Hematopoietic multipotent progenitor cell treated with erythropoietin and hydrocortisone succinate and interleukin-3 and kit ligand, for 4 days (in vitro differentiated cells): ENCODE data around the gene KYAT1.
"Not testable (repeated sequence)": the region's sequence is repeated elsewhere in the genome, so short reads cannot be mapped to it uniquely, and the experiment has no call there.

Experiments
- DNase-seq: peaks from one replicate; pipeline ENCODE4 v3.0.0-alpha.2; 2015

The KYAT1 gene

GRCh38 chr9:128882677-128883603 lies 1.2 kb upstream of the KYAT1 start:
- peak; percentile 39 for DNase-seq

GRCh38 chr9:128877852-128878251 lies 3.9 kb downstream of the KYAT1 start:
- peak; percentile 88 for DNase-seq

- not testable (repeated sequence) for DNase-seq
Observed at GRCh38 chr9:128870941-128871265, 10.8 kb downstream of the KYAT1 start.

GRCh38 chr9:128870128-128870940 lies 11.4 kb downstream of the KYAT1 start:
- no peak for DNase-seq

GRCh38 chr9:128863647-128864046 lies 18.1 kb downstream of the KYAT1 start:
- DNase-seq: peak; percentile 89

GRCh38 chr9:128862401-128862851 lies 19.3 kb downstream of the KYAT1 start:
- DNase-seq: no peak

- no peak for DNase-seq
Observed at GRCh38 chr9:128861501-128861900, 20.2 kb downstream of the KYAT1 start.

- no peak for DNase-seq
Observed at GRCh38 chr9:128860937-128861336, 20.8 kb downstream of the KYAT1 start.

GRCh38 chr9:128858476-128858875 lies 23.3 kb downstream of the KYAT1 start:
- not testable (repeated sequence) for DNase-seq

- not testable (repeated sequence) for DNase-seq
Observed at GRCh38 chr9:128854454-128854853, 27.3 kb downstream of the KYAT1 start.

- not testable (repeated sequence) for DNase-seq
Observed at GRCh38 chr9:128852646-128853045, 29.1 kb downstream of the KYAT1 start.

- peak; percentile 79 for DNase-seq
Observed at GRCh38 chr9:128851779-128852600, 29.8 kb downstream of the KYAT1 start.

- DNase-seq: not testable (repeated sequence)
Observed at GRCh38 chr9:128851024-128851423, 30.7 kb downstream of the KYAT1 start.

- DNase-seq: no peak
Observed at GRCh38 chr9:128847803-128848202, 33.9 kb downstream of the KYAT1 start.

- no peak for DNase-seq
Observed at GRCh38 chr9:128846680-128847030, 35.1 kb downstream of the KYAT1 start.

- DNase-seq: peak; percentile 20
Observed at GRCh38 chr9:128845186-128845931, 36.4 kb downstream of the KYAT1 start.

- not testable (repeated sequence) for DNase-seq
Observed at GRCh38 chr9:128843171-128843570, 38.6 kb downstream of the KYAT1 start.

- DNase-seq: no peak
Observed at GRCh38 chr9:128841694-128842492, 39.9 kb downstream of the KYAT1 start.

GRCh38 chr9:128840524-128840923 lies 41.2 kb downstream of the KYAT1 start:
- no peak for DNase-seq

GRCh38 chr9:128838338-128838737 lies 43.4 kb downstream of the KYAT1 start:
- DNase-seq: no peak

GRCh38 chr9:128836509-128837145 lies 45.1 kb downstream of the KYAT1 start:
- DNase-seq: no peak
